SK-N-SH treated with all-trans-retinoic acid at 6 μM for 48 hours (cell line): ENCODE results near the gene ATRX.

Experiments
- ARNTL ChIP-seq: fragments of 450-650 bp; formaldehyde crosslinking; IDR thresholded peaks from 2 replicates; pipeline ENCODE4 v1.5.0; 2020; ENCODE audit warnings: low read depth, mild to moderate bottlenecking, moderate library complexity, borderline replicate concordance
- CSDC2 ChIP-seq: fragments of 250-450 bp; sonication (Bioruptor Pico); IDR thresholded peaks from 2 replicates; pipeline ENCODE4 v1.5.0; 2020; ENCODE audit warnings: mild to moderate bottlenecking, moderate library complexity

GRCh38 chrX:77733342-77733741, 52.7 kb downstream of the ATRX start:
- TF ChIP-seq ARNTL (CRISPR knock-in tag) (no peak), CSDC2 (CRISPR knock-in tag) (no peak)
